GM21528 (cell line): Measurements from ENCODE around the gene SS18.

Experiments
- ATAC-seq: cut with Tn5 transposase; IDR thresholded peaks from one replicate; pipeline ENCODE4 v1.9.1; 2021; ENCODE audit warnings: mild to moderate bottlenecking, moderate library complexity; ENCODE audit not compliant: unreplicated experiment, low FRiP score

Gene SS18

DNA sequence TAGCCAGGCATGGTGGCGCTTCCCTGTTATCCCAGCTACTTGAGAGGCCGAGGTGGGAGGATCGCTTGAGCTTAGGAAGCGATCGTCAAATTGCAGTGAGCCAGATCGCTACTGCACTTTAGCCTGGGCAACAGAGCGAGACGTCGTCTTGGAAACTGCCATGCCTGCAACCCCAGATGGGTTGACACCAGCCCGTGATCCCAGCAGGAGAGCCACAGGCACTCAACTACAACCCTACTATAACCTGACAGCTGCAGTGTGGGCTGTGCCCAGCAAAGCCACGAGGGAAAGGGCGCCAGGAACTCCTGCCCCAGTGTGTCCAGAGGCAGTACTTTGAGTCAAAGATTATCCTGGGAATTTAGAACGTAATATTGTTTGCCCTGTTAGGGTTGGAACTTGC is 85.6 kb downstream of the SS18 start:
- ATAC-seq, result no peak

- ATAC-seq, result no peak
Observed at GRCh38 chr18:26003817-26004216, 86.6 kb downstream of the SS18 start.

- no peak for ATAC-seq
Observed at GRCh38 chr18:26003356-26003755, 87.1 kb downstream of the SS18 start.

GRCh38 chr18:26002375-26002910 is 88.0 kb downstream of the SS18 start:
- ATAC-seq, result no peak

GRCh38 chr18:25998461-25998860 is 92.0 kb downstream of the SS18 start:
- ATAC-seq, result no peak

DNA sequence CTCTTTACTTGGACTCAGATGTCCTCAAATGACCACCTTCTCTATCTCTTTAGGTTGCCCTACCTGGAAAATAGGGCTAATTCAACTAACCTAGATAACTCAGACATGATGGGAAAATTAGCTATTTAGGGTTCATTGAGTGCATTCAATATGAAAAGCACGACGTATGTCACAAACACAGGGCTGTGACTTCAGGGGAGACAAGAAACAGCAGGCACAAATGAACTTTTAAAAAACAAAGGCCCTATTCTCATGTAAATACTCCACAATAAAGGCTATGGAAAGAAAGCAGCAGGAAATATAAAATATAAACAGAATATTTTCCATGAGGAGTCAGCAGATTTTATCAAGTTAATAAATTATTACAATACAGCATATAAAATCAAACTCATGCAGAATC is 97.8 kb downstream of the SS18 start:
- no peak for ATAC-seq

DNA sequence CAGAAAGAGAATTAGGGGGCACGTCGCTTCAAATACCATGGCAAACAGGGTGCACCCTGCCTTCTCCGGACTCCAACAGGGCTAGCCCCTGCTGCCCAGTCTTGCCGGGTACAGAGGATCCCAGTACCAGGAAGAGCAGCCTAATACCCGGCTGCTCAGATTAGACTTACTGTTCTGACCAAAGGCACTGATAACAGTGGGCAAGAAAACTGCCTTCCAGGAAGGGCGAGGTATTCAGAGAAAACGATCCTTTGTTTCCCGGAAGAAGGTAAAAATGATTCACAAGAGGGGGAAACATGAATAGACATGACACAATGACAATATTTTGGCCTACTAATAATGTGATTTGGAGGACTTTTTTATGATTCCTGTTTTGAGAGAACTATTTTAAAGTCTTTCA is 99.9 kb downstream of the SS18 start:
- ATAC-seq, result no peak

DNA sequence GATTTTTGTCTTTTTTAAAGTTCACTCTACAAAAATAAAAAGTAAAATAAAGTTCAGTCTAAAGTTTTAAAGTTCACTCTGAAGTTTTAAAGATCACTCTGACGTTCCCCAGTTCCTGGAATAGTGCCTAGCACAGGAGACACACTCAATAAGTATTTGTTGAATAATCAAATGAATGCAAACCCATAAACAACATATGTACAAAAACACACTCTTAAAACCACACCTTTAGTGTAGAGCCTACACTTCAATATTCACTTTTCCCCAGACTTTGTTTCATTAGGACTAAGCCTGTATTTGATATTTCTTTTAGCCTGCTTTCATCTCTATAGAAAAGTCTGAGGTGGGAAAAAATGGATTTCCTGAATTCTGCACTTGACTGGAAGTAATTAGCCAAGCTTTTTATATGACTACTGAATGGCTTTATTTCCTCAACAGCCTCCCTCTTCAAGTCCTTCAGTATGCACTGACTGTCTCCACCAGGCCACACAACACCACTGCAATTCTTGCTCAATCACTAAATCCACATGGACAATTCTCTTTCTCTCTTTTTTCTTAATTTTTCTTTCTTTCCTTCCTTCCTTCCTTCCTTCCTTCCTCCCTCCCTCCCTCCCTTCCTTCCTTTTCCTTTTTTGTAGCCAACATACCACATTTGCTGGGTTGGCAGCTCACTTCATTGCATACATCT is 104.6 kb downstream of the SS18 start:
- ATAC-seq, result no peak

DNA sequence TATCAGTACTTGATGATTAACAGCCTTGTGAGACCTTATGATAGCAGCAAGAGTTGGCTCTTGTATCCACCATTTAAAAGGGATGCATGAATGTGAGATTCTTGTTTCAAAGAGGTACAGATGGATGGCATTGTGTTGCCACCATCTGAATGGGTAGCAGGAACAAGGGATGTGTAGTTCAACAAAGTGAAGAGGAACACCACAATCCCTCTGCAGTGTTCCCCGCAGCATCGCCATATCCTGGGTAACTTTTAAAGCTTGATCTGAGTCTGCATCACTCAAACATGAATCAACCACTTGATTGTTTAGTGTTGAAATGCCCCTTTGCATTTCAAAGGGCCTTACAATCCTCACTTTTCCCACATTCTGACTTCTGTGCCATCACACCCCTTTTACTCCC is 106.7 kb downstream of the SS18 start:
- no peak for ATAC-seq

- ATAC-seq, result no peak
Observed at GRCh38 chr18:25982961-25983360, 107.5 kb downstream of the SS18 start.

GRCh38 chr18:25982153-25982552 is 108.3 kb downstream of the SS18 start:
- no peak for ATAC-seq

DNA sequence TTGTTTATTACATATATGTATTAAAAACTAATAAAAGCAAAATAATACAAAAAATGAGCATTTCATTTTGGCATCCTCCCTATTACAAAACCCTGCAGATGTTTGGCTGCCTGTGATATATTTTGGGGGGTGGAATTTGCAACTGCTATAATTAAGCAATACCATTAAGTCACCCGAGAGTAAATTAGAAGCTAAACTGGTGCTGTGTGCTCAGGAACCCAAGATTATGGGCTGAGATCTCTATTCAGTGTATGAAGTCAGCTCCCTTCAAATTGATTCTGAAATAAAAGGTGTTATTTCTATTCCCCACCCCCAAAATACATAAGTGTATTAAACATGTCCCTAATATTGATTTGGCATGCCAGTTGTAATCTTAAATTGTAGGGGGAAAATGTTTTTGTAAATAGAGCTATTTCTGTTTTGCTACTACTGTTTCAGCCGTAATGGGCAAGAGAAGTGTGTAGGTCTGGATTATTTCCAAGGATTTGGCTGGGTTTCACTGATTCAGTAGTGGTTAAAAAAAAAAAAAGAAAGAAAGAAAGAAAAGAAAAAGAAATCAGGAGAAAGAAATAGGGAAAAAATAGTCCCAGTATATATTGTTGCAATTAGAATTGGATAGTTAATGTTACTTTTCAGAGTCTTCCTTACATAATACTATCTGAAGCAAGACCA is 110.9 kb downstream of the SS18 start:
- ATAC-seq, result no peak

GRCh38 chr18:25976554-25976953 is 113.9 kb downstream of the SS18 start:
- no peak for ATAC-seq

GRCh38 chr18:25974630-25975077 is 115.8 kb downstream of the SS18 start:
- no peak for ATAC-seq
